ENCODE data around the gene ZNF217.
"Not testable (repeated sequence)": the region's sequence is repeated elsewhere in the genome, so short reads cannot be mapped to it uniquely, and the experiment has no call there.

The ZNF217 gene

DNA sequence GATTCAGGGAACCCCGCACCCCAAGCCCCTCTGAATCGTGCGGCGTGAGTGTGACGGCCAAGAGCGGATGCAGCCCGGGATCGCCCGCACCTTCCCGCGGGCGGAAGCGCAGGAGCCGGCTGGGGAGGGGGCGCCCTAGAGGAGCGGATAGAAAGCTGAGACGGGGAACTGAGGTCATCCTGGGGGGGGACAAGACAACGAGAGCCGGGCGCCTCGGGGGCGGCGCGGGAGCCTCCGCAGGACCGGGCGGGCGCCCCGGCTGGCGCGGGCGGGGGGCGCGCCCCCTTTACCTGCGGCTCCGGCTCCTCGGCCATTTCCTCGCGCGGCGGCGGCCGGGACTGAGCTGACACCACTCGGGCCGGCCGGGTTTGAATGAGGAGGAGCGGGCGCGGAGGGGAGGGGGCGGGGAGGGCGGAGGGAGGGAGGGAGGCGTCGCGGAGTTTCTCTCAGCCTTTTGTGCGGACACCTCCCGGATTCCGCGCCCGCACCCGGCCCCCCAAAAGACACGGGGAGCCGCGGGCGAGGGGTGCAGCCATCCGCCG is at the start of gene ZNF217:
Gene ZNF217, minus strand, starts transcription at position 374 of the 542 bp plus-strand sequence. CDS start 11,013 bp downstream, outside the sequence.
- in situ Hi-C loops (cut with HindIII; ENCODE audit: low sequenced_read_pairs), result not testable (repeated sequence)

DNA sequence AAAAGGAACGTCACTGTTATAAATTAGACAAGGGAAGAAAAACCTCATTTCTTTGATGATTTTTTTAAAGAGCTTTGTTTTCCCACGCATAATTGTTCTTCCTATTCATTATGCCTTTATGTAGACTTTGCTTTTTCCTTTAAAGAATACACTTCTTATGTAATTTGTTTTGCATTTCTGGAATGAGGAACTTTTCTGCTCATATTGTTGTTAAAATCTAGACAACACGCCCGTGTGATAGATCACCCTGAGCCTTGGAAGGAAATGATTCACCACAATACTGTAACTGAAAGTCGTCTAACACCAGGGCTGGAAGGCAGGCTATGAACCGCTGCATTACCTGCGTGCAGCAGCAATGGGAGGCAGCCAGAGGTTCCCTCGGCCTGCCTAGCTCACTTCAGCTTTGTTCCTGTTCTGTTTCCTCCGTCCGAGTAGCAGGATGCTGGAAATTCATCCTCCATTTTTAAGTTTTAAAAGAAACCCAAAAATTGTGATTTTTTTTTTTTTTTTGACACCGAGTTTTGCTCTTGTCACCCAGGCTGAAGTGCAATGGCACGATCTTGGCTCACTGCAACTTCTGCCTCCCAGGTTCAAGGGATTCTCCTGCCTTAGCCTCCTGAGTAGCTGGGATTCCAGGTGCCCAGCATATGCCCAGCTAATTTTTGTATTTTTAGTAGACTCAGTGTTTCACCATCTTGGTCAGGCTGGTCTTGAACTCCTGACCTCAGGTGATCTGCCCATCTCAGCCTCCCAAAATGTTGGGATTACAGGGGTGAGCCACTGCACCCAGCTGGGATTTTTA is 49.6 kb upstream of the ZNF217 start:
- in situ Hi-C loops (cut with HindIII; ENCODE audit: low sequenced_read_pairs), result no loop called here

DNA sequence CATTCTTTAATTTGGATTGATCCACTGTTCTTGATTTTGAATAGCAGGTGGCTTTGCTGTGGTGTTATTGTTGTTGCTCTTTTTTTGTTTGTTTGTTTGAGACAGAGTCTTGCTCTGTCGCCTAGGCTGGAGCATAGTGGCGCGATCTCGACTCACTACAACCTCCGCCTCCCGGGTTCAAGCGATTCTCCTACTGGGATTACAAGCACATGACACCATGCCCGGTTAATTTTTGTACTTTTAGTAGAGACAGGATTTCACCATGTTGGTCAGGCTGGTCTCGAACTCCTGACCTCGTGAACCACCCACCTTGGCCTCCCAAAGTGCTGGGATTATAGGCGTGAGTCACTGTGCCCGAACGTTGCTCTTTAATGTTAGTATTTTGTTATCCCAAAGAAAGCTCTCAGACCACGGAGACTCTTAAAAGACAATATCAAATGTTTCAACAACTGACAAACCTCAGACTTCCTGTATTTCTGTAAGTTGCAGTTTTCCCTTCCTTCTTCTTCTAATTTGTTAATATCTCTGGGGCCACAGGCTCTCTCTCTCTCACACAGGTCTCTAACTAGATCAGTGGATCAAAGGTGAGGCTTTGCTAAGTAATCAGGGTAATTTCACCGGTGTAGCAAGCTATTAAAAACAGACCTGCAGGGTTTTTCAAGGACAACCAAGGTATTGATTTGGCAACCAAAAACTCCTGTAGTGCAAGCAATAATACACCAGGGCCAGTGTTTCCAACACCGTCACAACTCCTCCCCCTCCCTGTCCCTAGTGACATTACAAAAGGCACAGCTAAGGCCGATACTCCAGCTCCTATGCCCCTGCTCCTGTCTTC is 48.8 kb upstream of the ZNF217 start:
- in situ Hi-C loops (cut with HindIII; ENCODE audit: low sequenced_read_pairs), result no loop called here

GRCh38 chr20:53639647-53640440 is 46.2 kb upstream of the ZNF217 start:
- in situ Hi-C loops (cut with HindIII; ENCODE audit: low sequenced_read_pairs), result no loop called here

DNA sequence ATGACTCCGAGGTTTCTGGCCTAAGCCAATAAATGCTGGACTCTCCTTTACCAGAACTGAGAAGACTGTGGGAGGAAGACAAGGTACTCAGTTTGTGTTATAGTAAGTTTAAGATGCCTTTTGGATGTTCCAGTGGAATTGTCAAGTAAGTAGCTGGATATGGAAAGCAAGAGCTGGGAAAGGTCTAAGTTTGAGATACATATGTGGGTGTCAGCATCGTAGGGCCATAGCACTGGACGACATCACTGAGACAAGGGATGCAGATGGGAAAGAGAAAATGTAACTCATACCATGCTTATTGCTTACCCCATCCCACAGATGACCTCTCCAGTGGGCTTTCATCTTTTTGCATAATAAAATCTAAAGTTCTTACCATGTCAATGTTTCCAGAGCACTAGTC is 45.5 kb upstream of the ZNF217 start:
- in situ Hi-C loops (cut with HindIII; ENCODE audit: low sequenced_read_pairs), result no loop called here

DNA sequence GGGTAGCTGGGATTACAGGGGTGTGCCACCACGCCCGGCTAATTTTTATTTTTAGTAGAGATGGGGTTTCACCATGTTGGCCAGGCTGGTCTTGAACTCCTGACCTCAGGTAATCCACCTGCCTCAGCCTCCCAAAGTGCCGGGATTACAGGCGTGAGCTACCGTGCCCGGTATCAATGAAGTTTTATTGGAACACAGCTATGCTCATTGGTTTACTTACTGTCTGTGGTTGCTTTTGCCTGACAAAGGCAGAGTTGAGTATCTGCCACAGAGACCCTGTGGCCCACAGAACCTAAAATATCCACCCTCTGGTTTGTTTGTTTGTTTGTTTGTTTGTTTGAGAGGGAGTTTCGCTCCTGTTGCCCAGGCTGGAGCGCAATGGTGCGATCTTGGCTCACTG is 43.7 kb upstream of the ZNF217 start:
- in situ Hi-C loops (cut with HindIII; ENCODE audit: low sequenced_read_pairs), result not testable (repeated sequence)

GRCh38 chr20:53636540-53637097 is 43.0 kb upstream of the ZNF217 start:
- in situ Hi-C loops (cut with HindIII; ENCODE audit: low sequenced_read_pairs), result no loop called here

DNA sequence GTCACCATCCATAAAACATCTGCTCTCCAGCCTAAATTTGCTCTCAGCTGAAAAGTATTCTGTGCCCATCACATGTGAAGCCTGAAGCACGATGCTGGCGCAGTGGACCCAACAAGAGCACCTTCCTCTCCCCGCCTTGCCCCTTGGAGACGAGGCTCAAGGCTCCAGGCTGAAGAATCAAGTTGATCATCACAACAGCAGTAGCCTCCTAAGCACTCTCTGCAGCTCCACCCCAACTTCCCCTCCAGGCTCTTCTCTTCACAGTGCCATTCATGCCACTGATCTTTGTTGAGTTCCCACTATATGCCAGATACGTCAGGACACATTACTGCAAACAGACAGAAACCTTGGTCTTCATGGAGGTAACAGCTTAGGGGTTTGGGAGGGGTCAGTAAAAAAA is 41.6 kb upstream of the ZNF217 start:
- in situ Hi-C loops (cut with HindIII; ENCODE audit: low sequenced_read_pairs), result no loop called here

GRCh38 chr20:53631909-53632662 is 38.4 kb upstream of the ZNF217 start:
- in situ Hi-C loops (cut with HindIII; ENCODE audit: low sequenced_read_pairs), result no loop called here

DNA sequence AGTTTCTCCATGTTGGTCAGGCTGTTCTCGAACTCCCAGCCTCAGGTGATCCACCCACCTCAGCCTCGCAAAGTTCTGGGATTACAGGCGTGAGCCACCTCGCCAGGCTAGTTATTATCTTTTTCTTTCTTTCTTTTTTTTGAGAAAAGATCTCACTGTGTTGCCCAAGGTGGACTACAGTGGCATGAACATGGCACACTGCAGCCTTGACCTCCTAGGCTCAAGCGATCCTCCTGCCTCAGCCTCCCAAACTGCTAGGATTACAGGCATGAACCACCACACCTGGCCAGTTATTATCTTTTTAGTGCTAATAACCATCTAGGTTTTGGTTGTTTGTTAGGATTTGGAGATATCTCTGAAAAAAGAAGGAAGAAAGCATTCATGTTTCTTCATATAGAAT is 35.8 kb upstream of the ZNF217 start:
- in situ Hi-C loops (cut with HindIII; ENCODE audit: low sequenced_read_pairs), result no loop called here

DNA sequence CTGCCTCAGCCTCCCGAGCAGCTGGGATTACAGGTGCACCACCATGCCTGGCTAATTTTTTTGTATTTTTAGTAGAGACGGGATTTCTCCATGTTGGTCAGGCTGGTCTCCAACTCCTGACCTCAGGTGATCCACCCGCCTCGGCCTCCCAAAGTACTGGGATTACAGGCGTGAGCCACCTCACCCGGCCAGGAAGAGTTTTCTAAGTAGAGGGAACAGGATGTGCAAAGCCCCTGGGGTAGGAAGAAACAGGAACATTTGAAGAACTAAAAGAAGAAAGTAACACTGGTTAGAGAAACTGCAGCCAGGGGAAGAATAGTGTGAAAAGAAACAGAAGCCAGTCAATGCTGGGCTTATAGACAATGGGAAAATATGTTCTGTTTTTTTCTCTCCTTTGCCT is 35.1 kb upstream of the ZNF217 start:
- in situ Hi-C loops (cut with HindIII; ENCODE audit: low sequenced_read_pairs), result not testable (repeated sequence)

DNA sequence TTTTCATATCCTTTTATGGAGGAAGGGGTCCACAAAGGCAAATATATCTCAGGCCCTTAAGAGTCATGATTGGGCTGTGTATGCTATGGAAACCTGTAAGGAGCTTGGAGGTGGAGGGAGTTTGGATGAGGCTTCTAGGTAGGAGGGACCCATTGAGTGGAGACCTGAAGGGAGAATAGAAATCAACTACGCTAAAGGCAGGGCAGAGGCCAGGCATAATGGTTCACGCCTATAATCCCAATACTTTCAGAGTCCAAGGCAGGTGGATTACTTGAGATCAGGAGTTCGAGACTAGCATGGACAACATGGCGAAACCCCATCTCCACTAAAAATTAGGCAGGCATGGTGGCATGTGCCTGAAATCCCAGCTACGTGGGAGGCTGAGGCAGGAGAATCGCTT is 34.4 kb upstream of the ZNF217 start:
- in situ Hi-C loops (cut with HindIII; ENCODE audit: low sequenced_read_pairs), result no loop called here

DNA sequence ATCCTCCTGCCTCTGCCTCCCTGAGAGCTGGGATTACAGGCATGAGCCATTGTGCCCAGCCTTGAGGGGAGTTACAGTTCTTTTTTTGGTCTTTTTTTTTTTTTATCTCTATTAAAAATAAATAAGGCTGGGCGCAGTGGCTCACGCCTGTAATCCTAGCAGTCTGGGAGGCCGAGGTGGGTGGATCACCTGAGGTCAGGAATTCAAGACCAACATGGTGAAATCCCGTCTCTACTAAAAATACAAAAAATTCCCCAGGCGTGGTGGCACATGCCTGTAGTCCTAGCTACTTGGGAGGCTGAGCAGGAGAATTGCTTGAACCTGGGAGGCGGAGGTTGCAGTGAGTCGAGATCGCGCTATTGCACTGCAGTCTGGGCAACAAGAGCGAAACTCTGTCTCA is 33.4 kb upstream of the ZNF217 start:
- in situ Hi-C loops (cut with HindIII; ENCODE audit: low sequenced_read_pairs), result not testable (repeated sequence)

DNA sequence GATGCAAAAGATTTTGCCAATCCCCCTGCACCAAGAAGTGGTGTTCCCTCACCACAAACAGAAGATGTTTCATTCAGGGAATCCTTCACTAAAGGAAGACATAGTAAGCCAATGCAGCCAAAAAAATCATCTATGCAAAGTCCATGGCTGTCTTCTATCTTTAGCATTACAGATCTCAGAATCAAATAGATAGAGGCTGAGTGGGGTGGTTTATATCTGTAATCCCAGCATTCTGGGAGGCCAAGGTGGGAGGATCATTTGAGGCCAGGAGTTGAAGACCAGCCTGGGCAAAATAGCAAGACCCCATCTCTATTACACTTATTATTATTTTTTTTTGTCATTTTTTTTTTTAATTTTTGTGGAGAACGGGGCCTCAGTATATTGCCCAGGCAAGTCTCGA is 32.9 kb upstream of the ZNF217 start:
- in situ Hi-C loops (cut with HindIII; ENCODE audit: low sequenced_read_pairs), result no loop called here

GRCh38 chr20:53625311-53626129 is 31.9 kb upstream of the ZNF217 start:
- in situ Hi-C loops (cut with HindIII; ENCODE audit: low sequenced_read_pairs), result no loop called here

- in situ Hi-C loops (cut with HindIII; ENCODE audit: low sequenced_read_pairs), result not testable (repeated sequence)
Measured at GRCh38 chr20:53624927-53625250, 31.2 kb upstream of the ZNF217 start.

GRCh38 chr20:53623454-53624211 is 30.0 kb upstream of the ZNF217 start:
- in situ Hi-C loops (cut with HindIII; ENCODE audit: low sequenced_read_pairs), result no loop called here

- in situ Hi-C loops (cut with HindIII; ENCODE audit: low sequenced_read_pairs), result no loop called here
Measured at GRCh38 chr20:53623134-53623453, 29.5 kb upstream of the ZNF217 start.
